Erythroblast (primary cell): ENCODE results near the gene PARD6A.

Source experiments
- GATA1 ChIP-seq: IDR thresholded peaks from 2 replicates; pipeline ENCODE4 v1.6.1; 2011; ENCODE audit warnings: low read depth, mild to moderate bottlenecking, control low read depth, low read length, moderate library complexity
- POLR2A ChIP-seq: IDR thresholded peaks from 2 replicates; pipeline ENCODE4 v1.6.1; 2011; ENCODE audit warnings: mild to moderate bottlenecking, low read length

- TF ChIP-seq POLR2A (no peak), GATA1 (no peak)
Observed at GRCh38 chr16:67697422-67698185, 36.8 kb downstream of the PARD6A start.
